SK-N-SH (cell line): ENCODE data around the gene MACROD2.

Experiments used
- CHD2 ChIP-seq: fragments of 150-350 bp; IDR thresholded peaks from 2 replicates; pipeline ENCODE4 v1.6.1; 2018; ENCODE audit warnings: low read length; ENCODE audit not compliant: partially characterized antibody
- CTCF ChIP-seq: fragments of 200-600 bp; sonication (generic); IDR thresholded peaks from 2 replicates; pipeline ENCODE4 v1.6.1; 2017; ENCODE audit warnings: antibody characterized with exemption, mild to moderate bottlenecking, moderate library complexity
- EZH2phosphoT487 ChIP-seq: fragments of 200-600 bp; sonication (generic); IDR thresholded peaks from 2 replicates; pipeline ENCODE4 v1.6.1; 2017; ENCODE audit warnings: low read depth, mixed run types, mild to moderate bottlenecking, antibody characterized with exemption, moderate library complexity, borderline replicate concordance
- FOXM1 ChIP-seq: IDR thresholded peaks from 2 replicates; pipeline ENCODE4 v1.4.0; 2012; ENCODE audit warnings: low read depth, mild to moderate bottlenecking
- MEF2A ChIP-seq: IDR thresholded peaks from 2 replicates; pipeline ENCODE4 v1.4.0; 2012; ENCODE audit warnings: low read depth, borderline replicate concordance
- PBX3 ChIP-seq: IDR thresholded peaks from 2 replicates; pipeline ENCODE4; 2012
- POLR2AphosphoS5 ChIP-seq: IDR thresholded peaks from 2 replicates; pipeline ENCODE4 v1.6.1; 2012; ENCODE audit warnings: low read depth, low read length
- RXRA ChIP-seq: IDR thresholded peaks from 2 replicates; pipeline ENCODE4 v1.4.0; 2012; ENCODE audit warnings: low read depth, mild to moderate bottlenecking, borderline replicate concordance
- TAF1 ChIP-seq: IDR thresholded peaks from 2 replicates; pipeline ENCODE4 v1.6.1; 2012; ENCODE audit warnings: low read depth, mild to moderate bottlenecking, low read length, moderate library complexity, borderline replicate concordance
- USF1 ChIP-seq: IDR thresholded peaks from 2 replicates; pipeline ENCODE4 v1.4.0; 2012; ENCODE audit warnings: low read depth, borderline replicate concordance

GRCh38 chr20:14178528-14178927, 183.2 kb downstream of the MACROD2 start:
- TF ChIP-seq USF1 (no peak), EZH2phosphoT487 (no peak), PBX3 (no peak), CHD2 (no peak), POLR2AphosphoS5 (no peak), CTCF (no peak), MEF2A (no peak), FOXM1 (no peak), RXRA (no peak), TAF1 (no peak)
